ENCODE measurements around the gene ADGRE1. TPM values are rescaled to one million over a fixed set of nuclear protein-coding genes. Genes with fewer than 3 reads are reported as not detected.

The ADGRE1 gene
- under 1 TPM in 2 of 4 donors, not detected in 2; 0.17 to 0.33 TPM for total RNA-seq

DNA sequence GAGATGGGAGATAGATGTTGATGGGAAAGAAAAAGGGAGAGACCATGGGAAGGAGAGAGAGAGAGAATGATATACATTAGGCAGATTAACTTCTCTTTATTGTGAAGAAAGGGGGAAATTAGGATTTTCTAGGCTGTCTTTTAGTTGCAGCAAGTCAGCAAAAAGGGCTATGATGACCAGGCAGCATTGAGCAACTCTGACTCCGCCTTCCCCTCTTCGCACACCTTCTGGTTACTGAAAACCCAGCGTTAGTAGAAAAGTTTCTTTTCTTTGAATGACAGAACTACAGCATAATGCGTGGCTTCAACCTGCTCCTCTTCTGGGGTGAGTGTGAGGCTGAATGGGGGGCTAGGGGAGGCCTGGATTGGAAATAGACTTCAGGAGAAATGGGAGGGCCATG, at the start of gene ADGRE1:
Gene ADGRE1, plus strand, starts transcription at position 264 of the 400 bp plus-strand sequence. Its CDS starts 30 bp downstream, at position 294.
- no peak for TF ChIP-seq EP300 (IDR thresholded peaks at IDR 0.05)
- TF ChIP-seq, protein P1, sequence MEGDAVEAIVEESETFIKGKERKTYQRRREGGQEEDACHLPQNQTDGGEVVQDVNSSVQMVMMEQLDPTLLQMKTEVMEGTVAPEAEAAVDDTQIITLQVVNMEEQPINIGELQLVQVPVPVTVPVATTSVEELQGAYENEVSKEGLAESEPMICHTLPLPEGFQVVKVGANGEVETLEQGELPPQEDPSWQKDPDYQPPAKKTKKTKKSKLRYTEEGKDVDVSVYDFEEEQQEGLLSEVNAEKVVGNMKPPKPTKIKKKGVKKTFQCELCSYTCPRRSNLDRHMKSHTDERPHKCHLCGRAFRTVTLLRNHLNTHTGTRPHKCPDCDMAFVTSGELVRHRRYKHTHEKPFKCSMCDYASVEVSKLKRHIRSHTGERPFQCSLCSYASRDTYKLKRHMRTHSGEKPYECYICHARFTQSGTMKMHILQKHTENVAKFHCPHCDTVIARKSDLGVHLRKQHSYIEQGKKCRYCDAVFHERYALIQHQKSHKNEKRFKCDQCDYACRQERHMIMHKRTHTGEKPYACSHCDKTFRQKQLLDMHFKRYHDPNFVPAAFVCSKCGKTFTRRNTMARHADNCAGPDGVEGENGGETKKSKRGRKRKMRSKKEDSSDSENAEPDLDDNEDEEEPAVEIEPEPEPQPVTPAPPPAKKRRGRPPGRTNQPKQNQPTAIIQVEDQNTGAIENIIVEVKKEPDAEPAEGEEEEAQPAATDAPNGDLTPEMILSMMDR (IDR thresholded peaks at IDR 0.05), result no peak
- no peak for TF ChIP-seq POLR2A (IDR thresholded peaks at IDR 0.05; ENCODE audit: low read depth)
- TF ChIP-seq POLR2AphosphoS5 (IDR thresholded peaks at IDR 0.05), result no peak
- intact Hi-C loops (cut with DNase I), result no loop called here
- WGBS, result 57% methylated on average over 4 of the region's 4 CpGs
- no peak for DNase-seq (ENCODE audit: extremely low spot score)
- Histone ChIP-seq H3K4me1 (no peaks in the 10 kb centered on the region), H3K27me3 (peaks cover 0 to 25% (median 0%) of the 10 kb centered on the region in 4 donors), H3K9me3 (peaks cover 0 to 23% (median 11%) of the 10 kb centered on the region in 4 donors), H3K4me3 (no peak within 1 kb of the TSS), H3K36me3 (no peaks in the 10 kb centered on the region), H3K27ac (replicated peaks in 1 of 4) (no peak within 1 kb of the TSS)

DNA sequence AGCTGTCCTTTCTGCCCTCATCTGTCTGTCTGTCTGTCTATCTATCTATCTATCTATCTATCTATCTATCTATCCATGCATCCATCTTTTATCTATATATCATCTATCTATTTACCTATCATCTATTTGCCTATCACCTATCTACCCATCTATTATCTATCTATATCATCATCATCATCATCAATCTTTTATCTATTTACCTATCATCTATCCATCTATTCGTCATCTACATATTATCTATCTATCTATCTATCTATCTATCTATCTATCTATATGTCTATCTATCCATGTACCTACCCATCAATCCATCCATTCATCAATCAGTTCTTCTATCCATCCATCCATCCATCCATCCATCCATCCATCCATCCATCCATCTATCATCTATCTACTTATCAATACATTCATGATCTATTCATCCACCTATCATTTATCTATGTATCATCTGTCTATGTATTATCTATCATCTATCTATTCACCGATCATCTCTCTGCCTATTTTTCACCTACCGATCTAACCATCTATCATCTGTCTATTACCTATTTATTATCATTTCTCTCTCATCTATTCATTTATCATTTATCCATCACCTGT, 49.2 kb upstream of the ADGRE1 start:
- Histone ChIP-seq H3K4me1 (no peaks in the 10 kb centered on the region), H3K27ac (replicated peaks in 1 of 4) (no peak overlapping the region), H3K27me3 (peaks cover 0 to 9% (median 0%) of the 10 kb centered on the region in 4 donors), H3K4me3 (no peak overlapping the region), H3K9me3 (no peaks in the 10 kb centered on the region), H3K36me3 (no peaks in the 10 kb centered on the region)
- intact Hi-C loops (cut with DNase I), result no loop called here
- no peak for DNase-seq (ENCODE audit: extremely low spot score)
- 90% methylated on average over 3 of the region's 3 CpGs for WGBS
- TF ChIP-seq, protein P1 (IDR thresholded peaks at IDR 0.05), result no peak
- TF ChIP-seq POLR2AphosphoS5 (IDR thresholded peaks at IDR 0.05), result no peak
- no peak for TF ChIP-seq POLR2A (IDR thresholded peaks at IDR 0.05; ENCODE audit: low read depth)
- TF ChIP-seq EP300 (IDR thresholded peaks at IDR 0.05), result no peak

DNA sequence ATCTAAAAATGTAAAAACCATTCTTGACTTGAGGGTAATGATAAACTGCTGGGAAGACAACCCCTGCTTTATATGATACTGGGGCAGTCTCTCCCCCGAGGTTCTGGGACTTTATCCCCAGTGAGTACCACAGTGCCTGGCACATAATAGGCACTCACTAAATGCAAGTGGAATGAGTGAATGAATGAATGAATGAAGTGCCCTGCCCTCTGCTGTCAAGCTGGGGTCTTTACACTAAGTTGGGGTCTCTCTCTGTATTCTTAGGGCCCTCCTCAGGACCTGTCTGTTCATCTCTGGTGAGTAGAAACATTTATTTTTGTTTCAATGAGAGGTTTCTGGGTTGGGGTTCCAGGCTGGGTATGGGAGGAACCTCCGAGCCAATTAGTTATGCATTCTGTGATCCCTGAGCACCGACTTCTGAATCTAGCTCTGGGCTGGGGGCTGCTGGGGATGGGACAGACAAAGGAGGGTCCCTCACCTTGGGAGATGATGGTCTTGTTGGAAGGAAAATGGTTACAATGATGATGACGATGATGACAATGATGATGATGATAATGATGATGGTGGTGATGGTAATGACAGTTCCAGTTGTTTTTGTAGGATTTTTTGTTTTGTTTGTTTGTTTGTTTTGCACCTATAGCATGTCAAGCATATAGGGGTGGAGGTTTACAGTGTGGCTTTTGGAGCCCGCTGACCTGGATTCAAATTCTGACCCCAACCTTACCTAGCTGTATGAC, 44.3 kb upstream of the ADGRE1 start:
- no peak for DNase-seq (ENCODE audit: extremely low spot score)
- intact Hi-C loops (cut with DNase I), result no loop called here
- Histone ChIP-seq H3K4me1 (no peaks in the 10 kb centered on the region), H3K36me3 (no peaks in the 10 kb centered on the region), H3K27me3 (peaks cover 0 to 4% (median 0%) of the 10 kb centered on the region in 4 donors), H3K4me3 (no peak overlapping the region), H3K27ac (replicated peaks in 1 of 4) (no peak overlapping the region), H3K9me3 (no peaks in the 10 kb centered on the region)
- no peak for TF ChIP-seq EP300 (IDR thresholded peaks at IDR 0.05)
- TF ChIP-seq POLR2A (IDR thresholded peaks at IDR 0.05; ENCODE audit: low read depth), result no peak
- TF ChIP-seq, protein P1 (IDR thresholded peaks at IDR 0.05), result no peak
- no peak for TF ChIP-seq POLR2AphosphoS5 (IDR thresholded peaks at IDR 0.05)
- 82% methylated on average over 5 of the region's 5 CpGs for WGBS

GRCh38 chr19:6847828-6848200, 39.6 kb upstream of the ADGRE1 start:
- TF ChIP-seq, protein P1 (IDR thresholded peaks at IDR 0.05), result no peak
- TF ChIP-seq POLR2AphosphoS5 (IDR thresholded peaks at IDR 0.05) (no peak), EP300 (IDR thresholded peaks at IDR 0.05) (no peak)
- Histone ChIP-seq H3K27me3 (peaks cover 0 to 11% (median 0%) of the 10 kb centered on the region in 4 donors), H3K4me1 (no peaks in the 10 kb centered on the region), H3K9me3 (no peaks in the 10 kb centered on the region), H3K4me3 (no peak overlapping the region), H3K27ac (replicated peaks in 1 of 4) (no peak overlapping the region), H3K36me3 (no peaks in the 10 kb centered on the region)
- intact Hi-C loops (cut with DNase I), result no loop called here
- 76% methylated on average over 4 of the region's 11 CpGs for WGBS
- DNase-seq (ENCODE audit: extremely low spot score), result no peak

All from esophagus muscularis mucosa (tissue), 4 donors.